ENCODE data around the gene BLNK. TPM values are rescaled to one million over a fixed set of nuclear protein-coding genes. Genes with fewer than 3 reads are reported as not detected.

BLNK gene
- total and polyA plus RNA-seq, 2 of the 13 experiments (the other 11 are each of a cell fraction or from before 2014, with no cell fraction given): not detected

DNA sequence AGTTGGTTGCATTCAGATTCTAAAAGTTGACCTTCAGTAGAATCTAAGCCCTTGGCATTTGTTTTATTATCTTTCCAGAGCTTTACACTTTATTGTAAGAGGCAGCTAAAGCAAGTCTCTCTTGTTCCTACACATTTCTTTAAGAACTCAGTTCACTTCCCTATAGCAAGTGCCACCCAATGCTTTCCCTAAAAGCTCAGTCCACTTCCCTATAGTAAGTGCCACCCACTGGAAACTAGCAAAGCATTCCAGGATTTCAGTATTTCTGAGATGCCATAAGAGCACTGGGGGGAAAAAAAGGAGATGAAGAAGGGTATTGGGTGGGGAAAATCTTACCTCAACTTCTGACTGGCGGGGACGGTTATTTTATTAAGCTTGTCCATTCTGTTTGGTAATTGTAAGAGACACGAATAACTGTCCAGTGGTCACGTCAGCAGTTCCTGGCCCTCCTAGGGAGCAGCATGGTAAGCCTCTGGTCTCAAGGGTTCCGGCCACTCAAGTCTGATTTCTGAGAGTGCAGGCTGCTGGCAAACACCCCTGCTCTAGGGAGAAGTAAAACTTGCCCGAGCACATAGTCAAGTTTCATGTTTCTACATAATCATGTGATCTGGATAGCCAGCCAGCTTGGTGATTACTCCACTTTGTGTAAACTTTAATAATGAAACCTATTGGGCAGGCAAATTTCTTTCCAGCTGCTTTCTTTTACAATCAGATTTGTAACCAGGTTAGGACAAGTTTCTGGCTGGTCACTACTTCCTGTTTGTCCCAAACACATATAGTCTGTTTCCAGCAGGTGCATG is at the start of gene BLNK (continued):
- TF ChIP-seq USF2 (IDR thresholded peaks at IDR 0.05; ENCODE audit: low read depth, low read length) (no peak), USF2 (CRISPR knock-in tag; IDR thresholded peaks at IDR 0.05; ENCODE audit: borderline replicate concordance) (no peak), ZNF7 (CRISPR knock-in tag; IDR thresholded peaks at IDR 0.05) (no peak), TOPORS (CRISPR knock-in tag; IDR thresholded peaks at IDR 0.05) (no peak), HOXA5 (CRISPR knock-in tag; IDR thresholded peaks at IDR 0.05) (no peak), GFI1 (CRISPR knock-in tag; IDR thresholded peaks at IDR 0.05; ENCODE audit: borderline replicate concordance) (no peak), ATF7 (IDR thresholded peaks at IDR 0.05) (no peak), ATF7 (CRISPR knock-in tag; IDR thresholded peaks at IDR 0.05) (no peak), HNF4G (IDR thresholded peaks at IDR 0.05; ENCODE audit: borderline replicate concordance, low read depth, low read length) (no peak), HNF4G (CRISPR knock-in tag; IDR thresholded peaks at IDR 0.05; ENCODE audit: borderline replicate concordance, low read depth) (no peak), BRD4 (CRISPR knock-in tag; IDR thresholded peaks at IDR 0.05) (no peak), ZNF770 (CRISPR knock-in tag; IDR thresholded peaks at IDR 0.05) (no peak), ZNF44 (CRISPR knock-in tag; IDR thresholded peaks at IDR 0.05) (no peak), DNMT1 (CRISPR knock-in tag; IDR thresholded peaks at IDR 0.05) (no peak), SRSF4 (IDR thresholded peaks at IDR 0.05; ENCODE audit: low read depth, low read length, poor library complexity, severe bottlenecking) (no peak)
- TF ChIP-seq, protein P1, sequence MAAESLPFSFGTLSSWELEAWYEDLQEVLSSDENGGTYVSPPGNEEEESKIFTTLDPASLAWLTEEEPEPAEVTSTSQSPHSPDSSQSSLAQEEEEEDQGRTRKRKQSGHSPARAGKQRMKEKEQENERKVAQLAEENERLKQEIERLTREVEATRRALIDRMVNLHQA (CRISPR knock-in tag; IDR thresholded peaks at IDR 0.05): no peak
